PC-9 (cell line): ENCODE data around the gene HSPG2. TPM values are rescaled to one million over a fixed set of nuclear protein-coding genes. Genes with fewer than 3 reads are reported as not detected.

ENCODE experiments used
- BruUV-seq: library from RNA; stranded (reverse); fragments of 400-500 nt; replicated peaks from 2 replicates; lab custom pipeline; 2021; lab: Mats Ljungman, UMichigan
- CTCF ChIA-PET: fragments of 300-600 bp; sonication (Branson Sonifier 250); formaldehyde crosslinking; loops from one replicate; lab custom pipeline; 2022; ENCODE audit warnings: antibody characterized with exemption; lab: Charles Lee
- POLR2A ChIA-PET: fragments of 300-600 bp; sonication (Branson Sonifier 250); formaldehyde crosslinking; loops from one replicate; lab custom pipeline; 2022; ENCODE audit warnings: antibody characterized with exemption; ENCODE audit not compliant: unreplicated experiment; lab: Charles Lee
- DNase-seq, 2 experiments: peaks; one replicate each; pipeline versions ENCODE4 v3.0.0 to v3.0.0-alpha.2; 2015 to 2022; ENCODE audit warnings: mixed read lengths in 1 of 2
- H2AFZ ChIP-seq: fragments of 200-600 bp; sonication (generic); 2 replicates; pipeline ENCODE4 v1.8.1; 2017; ENCODE audit warnings: antibody characterized with exemption
- H3F3A ChIP-seq: fragments of 200-600 bp; sonication (generic); 2 replicates; pipeline ENCODE4 v1.8.1; 2017; ENCODE audit warnings: antibody characterized with exemption, mild to moderate bottlenecking, low read depth; ENCODE audit not compliant: insufficient read depth
- H3K27ac ChIP-seq: fragments of 200-600 bp; sonication (generic); 2 replicates; pipeline ENCODE4 v1.6.1; 2016; ENCODE audit warnings: mixed run types
- H3K27me3 ChIP-seq: fragments of 200-600 bp; sonication (generic); 2 replicates; pipeline ENCODE4 v1.6.1; 2016; ENCODE audit warnings: low read depth, mixed run types; ENCODE audit not compliant: insufficient read depth
- H3K36me3 ChIP-seq: fragments of 200-600 bp; sonication (generic); 2 replicates; pipeline ENCODE4 v1.6.1; 2016; ENCODE audit warnings: low read depth, mixed run types
- H3K4me1 ChIP-seq: fragments of 200-600 bp; sonication (generic); replicated peaks from 2 replicates; pipeline ENCODE4 v1.6.1; 2016; ENCODE audit warnings: mixed run types; ENCODE audit not compliant: insufficient read depth
- H3K4me2 ChIP-seq: fragments of 200-600 bp; sonication (generic); 2 replicates; pipeline ENCODE4 v1.6.1; 2017; ENCODE audit warnings: mixed run types
- H3K4me3 ChIP-seq: fragments of 200-600 bp; sonication (generic); 2 replicates; pipeline ENCODE4 v1.6.1; 2016; ENCODE audit warnings: mixed run types
- H3K79me2 ChIP-seq: fragments of 200-600 bp; sonication (generic); 2 replicates; pipeline ENCODE4 v1.6.1; 2017; ENCODE audit warnings: low read depth, mixed run types
- H3K9me2 ChIP-seq: fragments of 200-600 bp; sonication (generic); 2 replicates; pipeline ENCODE4 v1.8.1; 2017; ENCODE audit warnings: mild to moderate bottlenecking; ENCODE audit not compliant: insufficient read depth
- H3K9me3 ChIP-seq: fragments of 200-600 bp; sonication (generic); 2 replicates; pipeline ENCODE4 v1.8.1; 2016; ENCODE audit warnings: low read depth; ENCODE audit not compliant: insufficient read depth
- H4K20me1 ChIP-seq: fragments of 200-600 bp; sonication (generic); 2 replicates; pipeline ENCODE4 v1.8.1; 2017; ENCODE audit not compliant: insufficient read depth
- CTCF ChIP-seq: fragments of 200-600 bp; sonication (generic); conservative IDR thresholded peaks from 2 replicates; pipeline ENCODE4 v1.6.1; 2017; ENCODE audit warnings: mixed run types, antibody characterized with exemption, mild to moderate bottlenecking, moderate library complexity
- EZH2 ChIP-seq: fragments of 200-600 bp; sonication (generic); IDR thresholded peaks from 2 replicates; pipeline ENCODE4 v1.8.0; 2017; ENCODE audit warnings: antibody characterized with exemption, low read depth
- intact Hi-C: fragments of 100-400 bp; cut with micrococcal nuclease; formaldehyde crosslinking; loops from one replicate; pipeline ENCODE4 v1.10.0; 2022; ENCODE audit not compliant: unreplicated experiment
- total RNA-seq: library from RNA; stranded (reverse); gene quantifications from 2 replicates; pipeline ENCODE4 v1.2.3, GENCODE V29; 2021

Gene HSPG2
- total RNA-seq, 1 experiment from 2014 or later = 126 TPM

GRCh38 chr1:21882721-21883415, 54.2 kb downstream of the HSPG2 start:
- H3K9me2 ChIP-seq = no peaks in the 10 kb centered on the region
- no peaks in the 10 kb centered on the region for H3K27me3 ChIP-seq
- H3K36me3 ChIP-seq = no peaks in the 10 kb centered on the region
- no peak overlapping the region for H3K4me3 ChIP-seq
- no peak for DNase-seq
- H3K4me1 ChIP-seq = no peaks in the 10 kb centered on the region
- H3F3A ChIP-seq = no peaks in the 10 kb centered on the region
- no peaks in the 10 kb centered on the region for H4K20me1 ChIP-seq
- no peak for TF ChIP-seq CTCF
- TF ChIP-seq EZH2 = no peak
- POLR2A ChIA-PET = interaction anchor here (0.7 to 1.0 kb wide), 2 partner anchors 10 to 29 kb away, joined by 5 to 9 read pairs; no protein-coding TSS in a partner anchor
- no peaks in the 10 kb centered on the region for H3K9me3 ChIP-seq
- BruUV-seq = no TSS peak
- no peak overlapping the region for H2AFZ ChIP-seq
- no peaks in the 10 kb centered on the region for H3K79me2 ChIP-seq
- CTCF ChIA-PET = no interaction called here
- intact Hi-C loops = no loop called here
- no peak overlapping the region for H3K27ac ChIP-seq
- no peak overlapping the region for H3K4me2 ChIP-seq

GRCh38 chr1:21881250-21881649, 55.9 kb downstream of the HSPG2 start:
- intact Hi-C loops = no loop called here
- no peaks in the 10 kb centered on the region for H4K20me1 ChIP-seq
- ChIA-PET POLR2A (no interaction called here), CTCF (no interaction called here)
- no TSS peak for BruUV-seq
- no peaks in the 10 kb centered on the region for H3K36me3 ChIP-seq
- H3K4me2 ChIP-seq = no peak overlapping the region
- H3F3A ChIP-seq = no peaks in the 10 kb centered on the region
- no peak overlapping the region for H3K27ac ChIP-seq
- no peaks in the 10 kb centered on the region for H3K9me3 ChIP-seq
- no peak for DNase-seq
- no peaks in the 10 kb centered on the region for H3K4me1 ChIP-seq
- H3K79me2 ChIP-seq = no peaks in the 10 kb centered on the region
- no peak overlapping the region for H2AFZ ChIP-seq
- no peak overlapping the region for H3K4me3 ChIP-seq
- no peaks in the 10 kb centered on the region for H3K27me3 ChIP-seq
- TF ChIP-seq CTCF (no peak), EZH2 (no peak)
- no peaks in the 10 kb centered on the region for H3K9me2 ChIP-seq

- ChIA-PET POLR2A (no interaction called here), CTCF (no interaction called here)
- no peak overlapping the region for H3K27ac ChIP-seq
- H3K4me1 ChIP-seq = no peaks in the 10 kb centered on the region
- no peak overlapping the region for H2AFZ ChIP-seq
- H3K79me2 ChIP-seq = no peaks in the 10 kb centered on the region
- no peaks in the 10 kb centered on the region for H3K9me2 ChIP-seq
- no peak for DNase-seq
- H3K36me3 ChIP-seq = no peaks in the 10 kb centered on the region
- no peak overlapping the region for H3K4me3 ChIP-seq
- H3K27me3 ChIP-seq = no peaks in the 10 kb centered on the region
- BruUV-seq = no TSS peak
- H3F3A ChIP-seq = no peaks in the 10 kb centered on the region
- no peaks in the 10 kb centered on the region for H4K20me1 ChIP-seq
- H3K9me3 ChIP-seq = no peaks in the 10 kb centered on the region
- H3K4me2 ChIP-seq = no peak overlapping the region
- intact Hi-C loops = no loop called here
- no peak for TF ChIP-seq CTCF
- TF ChIP-seq EZH2 = no peak
Measured at GRCh38 chr1:21880619-21880970, 56.5 kb downstream of the HSPG2 start.
